ENCODE results near the gene ZNF574.

The ZNF574 gene

DNA sequence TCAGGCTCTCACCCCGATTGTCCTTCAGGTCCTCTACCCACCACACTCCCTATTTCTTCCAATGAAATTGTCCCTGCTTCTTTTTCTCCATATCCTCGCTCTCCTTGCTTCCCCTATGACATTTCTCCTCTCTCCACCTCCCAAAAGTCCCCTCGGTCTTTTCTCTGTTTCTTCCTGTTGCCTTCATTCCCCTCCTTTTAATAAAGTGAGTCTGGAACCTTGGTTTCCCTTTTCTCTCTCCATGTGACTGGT is 676 bp upstream of the ZNF574 start:
- peaks cover 51% of the 10 kb centered on the region for H3K79me2 ChIP-seq (ENCODE audit: insufficient read depth, low read length)
- peak overlapping the region; percentile 88 for H3K4me2 ChIP-seq (ENCODE audit: low read depth, low read length, poor library complexity, severe bottlenecking)
- TF ChIP-seq, protein P1, sequence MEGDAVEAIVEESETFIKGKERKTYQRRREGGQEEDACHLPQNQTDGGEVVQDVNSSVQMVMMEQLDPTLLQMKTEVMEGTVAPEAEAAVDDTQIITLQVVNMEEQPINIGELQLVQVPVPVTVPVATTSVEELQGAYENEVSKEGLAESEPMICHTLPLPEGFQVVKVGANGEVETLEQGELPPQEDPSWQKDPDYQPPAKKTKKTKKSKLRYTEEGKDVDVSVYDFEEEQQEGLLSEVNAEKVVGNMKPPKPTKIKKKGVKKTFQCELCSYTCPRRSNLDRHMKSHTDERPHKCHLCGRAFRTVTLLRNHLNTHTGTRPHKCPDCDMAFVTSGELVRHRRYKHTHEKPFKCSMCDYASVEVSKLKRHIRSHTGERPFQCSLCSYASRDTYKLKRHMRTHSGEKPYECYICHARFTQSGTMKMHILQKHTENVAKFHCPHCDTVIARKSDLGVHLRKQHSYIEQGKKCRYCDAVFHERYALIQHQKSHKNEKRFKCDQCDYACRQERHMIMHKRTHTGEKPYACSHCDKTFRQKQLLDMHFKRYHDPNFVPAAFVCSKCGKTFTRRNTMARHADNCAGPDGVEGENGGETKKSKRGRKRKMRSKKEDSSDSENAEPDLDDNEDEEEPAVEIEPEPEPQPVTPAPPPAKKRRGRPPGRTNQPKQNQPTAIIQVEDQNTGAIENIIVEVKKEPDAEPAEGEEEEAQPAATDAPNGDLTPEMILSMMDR (conservative IDR thresholded peaks at IDR 0.05; ENCODE audit: low read length), result no peak
- TF ChIP-seq EZH2phosphoT487 (IDR thresholded peaks at IDR 0.05; ENCODE audit: borderline replicate concordance), result no peak
- H3F3A ChIP-seq (ENCODE audit: low read depth), result no peaks in the 10 kb centered on the region
- peaks cover 15% of the 10 kb centered on the region for H3K4me1 ChIP-seq (ENCODE audit: insufficient read depth, low read length, poor library complexity, severe bottlenecking)
- H3K27me3 ChIP-seq (ENCODE audit: insufficient read depth, low read length, poor library complexity, severe bottlenecking), result no peaks in the 10 kb centered on the region
- H3K9me2 ChIP-seq (replicated peaks; ENCODE audit: low read depth, low read length), result no peaks in the 10 kb centered on the region
- no peaks in the 10 kb centered on the region for H3K9me3 ChIP-seq (ENCODE audit: insufficient read depth, low read depth, low read length)
- peaks cover 40% of the 10 kb centered on the region for H4K20me1 ChIP-seq (ENCODE audit: insufficient read depth, low read length, poor library complexity, severe bottlenecking)
- peak overlapping the region; percentile 96 for H3K9ac ChIP-seq (ENCODE audit: low read depth, low read length, poor library complexity, severe bottlenecking)
- H2AFZ ChIP-seq (ENCODE audit: low read length), result peak overlapping the region; percentile 72
- H3K36me3 ChIP-seq (ENCODE audit: insufficient read depth, low read length), result peaks cover 19% of the 10 kb centered on the region; the same call in 1 of the 2 replicates
- peak overlapping the region; percentile 94 for H3K4me3 ChIP-seq (ENCODE audit: low read length, poor library complexity, severe bottlenecking)

GRCh38 chr19:42076380-42076944 is 496 bp downstream of the ZNF574 start:
- Histone ChIP-seq H3K79me2 (ENCODE audit: insufficient read depth, low read length) (peaks cover 62% of the 10 kb centered on the region), H3K4me2 (ENCODE audit: low read depth, low read length, poor library complexity, severe bottlenecking) (peak overlapping the region; percentile 91), H2AFZ (ENCODE audit: low read length) (no peak overlapping the region), H3K4me3 (ENCODE audit: low read length, poor library complexity, severe bottlenecking) (peak overlapping the region; percentile 93), H4K20me1 (ENCODE audit: insufficient read depth, low read length, poor library complexity, severe bottlenecking) (peaks cover 52% of the 10 kb centered on the region), H3K4me1 (ENCODE audit: insufficient read depth, low read length, poor library complexity, severe bottlenecking) (peaks cover 15% of the 10 kb centered on the region), H3F3A (ENCODE audit: low read depth) (no peaks in the 10 kb centered on the region), H3K9ac (ENCODE audit: low read depth, low read length, poor library complexity, severe bottlenecking) (peak overlapping the region; percentile 93), H3K36me3 (ENCODE audit: insufficient read depth, low read length) (peaks cover 30% of the 10 kb centered on the region; the same call in 1 of the 2 replicates), H3K27me3 (ENCODE audit: insufficient read depth, low read length, poor library complexity, severe bottlenecking) (no peaks in the 10 kb centered on the region), H3K9me2 (replicated peaks; ENCODE audit: low read depth, low read length) (no peaks in the 10 kb centered on the region), H3K9me3 (ENCODE audit: insufficient read depth, low read depth, low read length) (no peaks in the 10 kb centered on the region)
- TF ChIP-seq, protein P1 (conservative IDR thresholded peaks at IDR 0.05; ENCODE audit: low read length), result no peak
- no peak for TF ChIP-seq EZH2phosphoT487 (IDR thresholded peaks at IDR 0.05; ENCODE audit: borderline replicate concordance)

DNA sequence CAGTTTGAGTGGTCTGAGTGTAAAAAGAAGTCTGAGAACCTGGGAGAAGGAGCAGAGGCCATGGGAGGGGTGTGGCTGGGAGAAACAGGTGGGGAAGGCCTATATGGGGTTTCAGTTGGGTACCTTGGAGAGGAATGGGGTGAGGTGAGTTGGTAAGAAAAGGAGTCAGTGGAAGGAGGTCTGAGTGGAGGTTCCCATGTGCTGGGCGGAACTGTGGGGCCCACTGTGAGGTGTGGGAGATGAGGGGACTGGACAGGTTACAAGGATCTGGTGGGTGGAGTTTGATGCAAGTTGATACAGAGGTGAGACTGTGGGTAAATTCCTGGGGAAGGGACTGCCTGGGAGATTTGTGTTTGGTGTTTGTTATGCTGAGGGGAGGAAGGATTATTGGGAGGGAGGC is 2.1 kb downstream of the ZNF574 start:
- peak overlapping the region; percentile 93 for H3K4me3 ChIP-seq (ENCODE audit: low read length, poor library complexity, severe bottlenecking)

More for the DNA sequence above, 2.1 kb downstream of the ZNF574 start:
- Histone ChIP-seq H3K9me2 (replicated peaks; ENCODE audit: low read depth, low read length) (no peaks in the 10 kb centered on the region), H2AFZ (ENCODE audit: low read length) (no peak overlapping the region), H3K9ac (ENCODE audit: low read depth, low read length, poor library complexity, severe bottlenecking) (peak overlapping the region; percentile 93), H3K27me3 (ENCODE audit: insufficient read depth, low read length, poor library complexity, severe bottlenecking) (no peaks in the 10 kb centered on the region), H3F3A (ENCODE audit: low read depth) (no peaks in the 10 kb centered on the region), H3K9me3 (ENCODE audit: insufficient read depth, low read depth, low read length) (no peaks in the 10 kb centered on the region), H3K4me2 (ENCODE audit: low read depth, low read length, poor library complexity, severe bottlenecking) (peak overlapping the region; percentile 91), H3K36me3 (ENCODE audit: insufficient read depth, low read length) (peaks cover 38% of the 10 kb centered on the region; the same call in 1 of the 2 replicates), H3K79me2 (ENCODE audit: insufficient read depth, low read length) (peaks cover 67% of the 10 kb centered on the region), H4K20me1 (ENCODE audit: insufficient read depth, low read length, poor library complexity, severe bottlenecking) (peaks cover 52% of the 10 kb centered on the region), H3K4me1 (ENCODE audit: insufficient read depth, low read length, poor library complexity, severe bottlenecking) (peaks cover 15% of the 10 kb centered on the region)
- TF ChIP-seq, protein P1 (conservative IDR thresholded peaks at IDR 0.05; ENCODE audit: low read length), result no peak
- TF ChIP-seq EZH2phosphoT487 (IDR thresholded peaks at IDR 0.05; ENCODE audit: borderline replicate concordance), result no peak

Measured in Loucy (cell line).